IPS-18c (cell line): ENCODE measurements around the gene COL10A1.

Experiments used
- H3K4me3 ChIP-seq: 2 replicates; pipeline ENCODE4 v1.7.0; 2013; ENCODE audit warnings: low read depth, mild to moderate bottlenecking, low read length, moderate library complexity; ENCODE audit not compliant: insufficient read depth
- H3K9me3 ChIP-seq: one replicate; pipeline ENCODE4 v1.6.1; 2013; ENCODE audit warnings: mild to moderate bottlenecking, low read length, moderate library complexity; ENCODE audit not compliant: control insufficient read depth, insufficient read depth

COL10A1 gene

GRCh38 chr6:116126032-116126431 is at the start of gene COL10A1:
Gene COL10A1, minus strand, starts transcription at chr6:116126132. Its CDS starts 640 bp downstream, at chr6:116125492.
- Histone ChIP-seq H3K4me3 (no peak within 1 kb of the TSS), H3K9me3 (no peaks in the 10 kb centered on the region)

GRCh38 chr6:116175344-116175743 is 49.4 kb upstream of the COL10A1 start:
- Histone ChIP-seq H3K9me3 (no peaks in the 10 kb centered on the region), H3K4me3 (no peak overlapping the region)

- H3K9me3 ChIP-seq: no peaks in the 10 kb centered on the region
- H3K4me3 ChIP-seq: no peak overlapping the region
These were observed 48.0 kb upstream of the COL10A1 start for GRCh38 chr6:116173928-116174327.

- H3K9me3 ChIP-seq: no peaks in the 10 kb centered on the region
- H3K4me3 ChIP-seq: no peak overlapping the region
These were observed 44.6 kb upstream of the COL10A1 start for GRCh38 chr6:116170358-116171057.

GRCh38 chr6:116169880-116170279 is 43.9 kb upstream of the COL10A1 start:
- no peak overlapping the region for H3K4me3 ChIP-seq

GRCh38 chr6:116168148-116168547 is 42.2 kb upstream of the COL10A1 start:
- Histone ChIP-seq H3K9me3 (no peaks in the 10 kb centered on the region), H3K4me3 (no peak overlapping the region)

More at GRCh38 chr6:116169880-116170279, 43.9 kb upstream of the COL10A1 start:
- no peaks in the 10 kb centered on the region for H3K9me3 ChIP-seq

GRCh38 chr6:116166369-116166768 is 40.4 kb upstream of the COL10A1 start:
- H3K9me3 ChIP-seq: no peaks in the 10 kb centered on the region

GRCh38 chr6:116165596-116165995 is 39.7 kb upstream of the COL10A1 start:
- Histone ChIP-seq H3K9me3 (no peaks in the 10 kb centered on the region), H3K4me3 (no peak overlapping the region)

More at GRCh38 chr6:116166369-116166768, 40.4 kb upstream of the COL10A1 start:
- no peak overlapping the region for H3K4me3 ChIP-seq

GRCh38 chr6:116159782-116160524 is 34.0 kb upstream of the COL10A1 start:
- H3K4me3 ChIP-seq: no peak overlapping the region
- H3K9me3 ChIP-seq: no peaks in the 10 kb centered on the region

- H3K9me3 ChIP-seq: no peaks in the 10 kb centered on the region
- H3K4me3 ChIP-seq: no peak overlapping the region
These were observed 32.7 kb upstream of the COL10A1 start for GRCh38 chr6:116158641-116159040.

GRCh38 chr6:116157391-116157790 is 31.5 kb upstream of the COL10A1 start:
- Histone ChIP-seq H3K4me3 (no peak overlapping the region), H3K9me3 (no peaks in the 10 kb centered on the region)

- H3K4me3 ChIP-seq: no peak overlapping the region
- no peaks in the 10 kb centered on the region for H3K9me3 ChIP-seq
These were observed 30.7 kb upstream of the COL10A1 start for GRCh38 chr6:116156405-116157326.

- H3K4me3 ChIP-seq: no peak overlapping the region
- H3K9me3 ChIP-seq: no peaks in the 10 kb centered on the region
These were observed 29.0 kb upstream of the COL10A1 start for GRCh38 chr6:116154887-116155286.

- no peaks in the 10 kb centered on the region for H3K9me3 ChIP-seq
- H3K4me3 ChIP-seq: no peak overlapping the region
These were observed 26.7 kb upstream of the COL10A1 start for GRCh38 chr6:116152620-116153019.

GRCh38 chr6:116145803-116146675 is 20.1 kb upstream of the COL10A1 start:
- H3K4me3 ChIP-seq: no peak overlapping the region
- no peaks in the 10 kb centered on the region for H3K9me3 ChIP-seq

- no peaks in the 10 kb centered on the region for H3K9me3 ChIP-seq
- H3K4me3 ChIP-seq: no peak overlapping the region
These were observed 18.7 kb upstream of the COL10A1 start for GRCh38 chr6:116144605-116145004.

GRCh38 chr6:116139917-116140316 is 14.0 kb upstream of the COL10A1 start:
- no peak overlapping the region for H3K4me3 ChIP-seq
- no peaks in the 10 kb centered on the region for H3K9me3 ChIP-seq
